GM18870 (cell line): Measurements from ENCODE around the gene CERKL.
A peak's percentile ranks its signal among the peaks of the same experiment; 100 is the strongest.
"Not testable (repeated sequence)": the region's sequence is repeated elsewhere in the genome, so short reads cannot be mapped to it uniquely, and the experiment has no call there.

ENCODE experiments used
- ATAC-seq: cut with Tn5 transposase; IDR thresholded peaks from one replicate; pipeline ENCODE4 v1.9.1; 2021; ENCODE audit warnings: moderate library complexity; ENCODE audit not compliant: unreplicated experiment

CERKL gene

DNA sequence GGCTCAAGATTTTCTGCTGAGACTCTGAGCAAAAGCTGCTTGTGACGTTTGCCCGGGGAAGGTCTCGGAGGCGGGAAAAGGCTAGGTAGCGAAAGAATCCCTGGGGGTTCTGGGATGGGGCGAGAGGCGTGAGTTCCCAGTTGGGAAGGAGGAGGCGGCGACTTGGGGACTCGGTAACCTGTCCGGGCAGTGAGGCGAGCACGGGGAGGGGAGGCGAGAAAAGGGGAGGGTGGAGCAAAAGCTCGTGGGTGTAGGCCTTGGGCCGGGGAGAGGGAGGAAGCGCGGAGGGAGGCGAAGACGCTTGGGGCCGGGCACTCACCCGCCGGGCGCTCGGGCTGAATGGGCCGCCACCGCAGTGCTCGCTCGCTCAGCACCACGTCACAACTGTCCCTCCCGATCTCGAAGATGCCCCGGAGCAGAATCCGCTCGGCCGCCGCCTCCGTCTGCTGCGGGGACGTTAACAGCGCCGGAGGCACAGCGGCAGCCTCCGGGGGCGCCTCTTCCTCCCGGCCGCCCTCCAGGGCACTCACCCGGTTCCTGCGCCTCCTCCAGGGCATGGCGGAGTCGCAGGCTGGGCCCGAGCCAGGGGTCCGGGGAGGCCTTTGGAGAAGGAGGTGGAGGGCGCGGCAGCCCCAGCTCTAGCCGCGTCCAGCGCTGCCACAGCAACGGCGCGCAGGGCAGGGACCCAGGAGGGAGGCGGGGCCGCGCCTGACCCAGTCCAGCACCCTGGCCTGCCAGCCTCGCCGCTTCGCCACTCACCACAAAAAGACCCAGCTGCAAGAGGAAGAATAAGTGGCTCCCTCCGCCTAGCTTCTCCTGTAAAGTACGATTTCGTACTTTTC is at the start of gene CERKL:
CERKL (minus strand) TSS at position 656 of the 842 bp plus-strand sequence; CDS start at position 557, 99 bp downstream.
- ATAC-seq: peak; percentile 64

DNA sequence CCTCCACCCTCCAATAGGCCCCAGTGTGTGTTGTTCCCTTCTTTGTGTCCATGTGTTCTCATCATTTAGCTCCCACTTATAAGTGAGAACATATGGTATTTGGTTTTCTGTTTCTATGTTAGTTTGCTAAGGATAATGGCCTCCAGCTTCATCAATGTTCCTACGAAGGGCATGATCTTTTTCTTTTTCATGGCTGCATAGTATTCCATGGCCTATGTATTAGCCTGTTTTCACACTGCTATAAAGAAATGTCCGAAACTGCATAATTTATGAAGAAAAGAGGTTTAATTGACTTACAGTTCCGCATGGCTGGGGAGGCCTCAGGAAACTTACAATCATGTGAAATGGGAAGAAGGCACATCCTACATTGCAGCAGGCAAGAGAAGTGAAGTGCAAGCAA is 45.6 kb upstream of the CERKL start:
- ATAC-seq: not testable (repeated sequence)

- no peak for ATAC-seq
These were observed 41.3 kb upstream of the CERKL start for GRCh38 chr2:181698223-181698622.

DNA sequence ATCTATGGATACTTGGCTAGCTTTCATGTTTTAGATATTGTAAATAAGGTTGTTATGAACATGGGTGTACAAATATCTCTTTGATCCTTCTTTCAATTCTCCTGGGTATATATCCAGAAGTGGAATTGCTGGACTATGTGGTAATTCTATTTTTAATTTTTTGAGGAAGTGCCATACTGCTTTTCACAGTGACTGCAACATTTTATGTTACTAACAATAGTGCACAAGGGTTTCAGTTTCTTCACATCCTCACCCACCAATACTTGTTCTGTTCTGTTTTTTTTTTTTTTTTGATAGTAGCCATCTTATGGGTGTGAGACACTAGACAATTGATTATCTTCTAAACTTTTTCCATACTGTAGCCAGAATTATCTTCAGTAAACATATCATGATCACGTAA is 40.7 kb upstream of the CERKL start:
- no peak for ATAC-seq

GRCh38 chr2:181697126-181697525 is 40.2 kb upstream of the CERKL start:
- ATAC-seq: no peak

GRCh38 chr2:181694271-181694670 is 37.4 kb upstream of the CERKL start:
- no peak for ATAC-seq

- no peak for ATAC-seq
These were observed 34.0 kb upstream of the CERKL start for GRCh38 chr2:181690860-181691259.

DNA sequence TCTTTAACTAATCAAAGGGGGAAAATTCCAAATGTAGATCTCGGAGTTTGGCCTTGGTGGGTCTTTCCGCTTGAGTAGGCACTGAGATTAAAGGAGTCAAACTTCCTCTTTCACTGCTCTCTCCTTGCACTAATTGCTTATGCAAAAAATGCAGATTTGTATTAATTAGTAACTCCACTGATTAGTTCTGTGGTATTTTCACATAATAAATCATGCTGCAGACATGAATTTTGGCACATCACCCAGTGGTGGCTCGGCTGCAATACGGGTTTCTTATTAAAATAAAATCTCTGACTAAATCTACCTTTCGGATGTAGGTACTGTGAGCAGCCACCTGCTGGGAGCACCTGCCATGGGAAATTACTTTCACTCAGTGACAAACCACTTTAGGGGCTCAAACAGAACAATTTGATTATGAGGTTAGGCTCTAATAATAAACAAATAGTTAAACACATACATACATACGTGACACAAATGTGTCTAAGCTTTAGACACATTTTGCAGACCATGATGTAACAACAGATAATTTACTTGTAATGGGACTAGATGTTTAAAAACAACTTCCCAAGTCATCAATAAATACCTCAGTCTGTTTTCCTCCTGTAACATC is 29.8 kb upstream of the CERKL start:
- ATAC-seq: no peak

- no peak for ATAC-seq
These were observed 28.3 kb upstream of the CERKL start for GRCh38 chr2:181685150-181685688.

GRCh38 chr2:181684454-181685149 is 27.7 kb upstream of the CERKL start:
- ATAC-seq: no peak

- ATAC-seq: no peak
These were observed 26.9 kb upstream of the CERKL start for GRCh38 chr2:181683518-181684453.

DNA sequence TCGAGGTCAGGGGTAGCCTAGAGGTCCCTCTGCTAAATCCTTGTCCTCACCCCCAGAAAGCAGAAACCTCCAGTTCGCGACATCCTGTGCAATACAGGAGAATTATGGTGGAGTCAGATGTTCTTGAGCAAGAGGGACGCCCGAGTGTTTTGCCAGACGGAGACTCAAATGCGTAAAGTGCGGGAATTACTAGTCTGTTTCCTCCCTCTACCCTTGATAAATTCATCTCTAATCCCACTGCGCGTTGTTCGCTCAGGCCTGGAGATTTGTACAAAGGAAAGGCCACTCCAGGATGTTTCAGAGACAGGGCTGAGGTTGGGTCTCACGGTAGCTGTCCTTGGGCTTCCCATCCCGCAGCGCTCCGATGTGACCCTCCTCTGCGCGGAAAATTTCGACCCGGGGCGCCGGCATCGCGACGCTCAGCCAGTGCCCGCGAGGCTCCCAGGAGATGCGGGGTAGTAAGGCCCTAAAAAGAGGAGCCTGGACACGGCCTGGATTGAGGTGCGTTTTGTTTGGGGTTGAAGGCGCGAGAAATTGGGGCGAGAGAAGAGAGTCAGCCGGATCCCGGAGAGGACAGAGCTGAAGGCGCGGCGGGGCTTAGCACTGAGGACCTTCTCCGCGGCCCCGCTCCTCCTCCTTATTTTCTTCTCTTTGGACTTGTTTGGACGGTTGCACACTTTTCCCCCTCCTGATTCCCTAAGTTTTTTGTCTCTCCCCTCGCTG is 26.1 kb upstream of the CERKL start:
- no peak for ATAC-seq

GRCh38 chr2:181682026-181682789 is 25.3 kb upstream of the CERKL start:
- no peak for ATAC-seq

GRCh38 chr2:181680937-181681811 is 24.3 kb upstream of the CERKL start:
- no peak for ATAC-seq

- ATAC-seq: no peak
These were observed 23.4 kb upstream of the CERKL start, which contains the start of gene NEUROD1 for GRCh38 chr2:181680055-181680936. Gene NEUROD1 (minus strand): TSS chr2:181680517. CDS start chr2:181678860, 1,657 bp downstream.

GRCh38 chr2:181679544-181679979 is 22.7 kb upstream of the CERKL start:
- no peak for ATAC-seq
